ENCODE data around the gene TFR2. TPM values are rescaled to one million over a fixed set of nuclear protein-coding genes. Genes with fewer than 3 reads are reported as not detected.

Gene TFR2
- total and polyA plus RNA-seq, 11 donors: 0.08 to 0.59 (median 0.40) TPM; not detected in 5

GRCh38 chr7:100685631-100686145, 44.3 kb upstream of the TFR2 start:
- H3K27me3 ChIP-seq: no peaks in the 10 kb centered on the region
- H3K4me1 ChIP-seq: peaks cover 0 to 31% (median 18%) of the 10 kb centered on the region in 12 donors
- intact Hi-C loops (cut with DNase I): loop anchor here in 2 of 10 donors (5.0 kb wide), 2 partner anchors 63 to 123 kb away; no protein-coding TSS in a partner anchor
- WGBS, 4 donors: 87 to 92% (median 88%) methylated on average over 15 to 17 of the region's 17 CpGs
- DNase-seq (no peak), ATAC-seq (no peak)
- H3K27ac ChIP-seq: no peak overlapping the region
- no peak overlapping the region for H3K4me3 ChIP-seq
- H3K36me3 ChIP-seq: peaks cover 3 to 88% (median 80%) of the 10 kb centered on the region in 9 donors
- no peak for TF ChIP-seq CTCF (IDR thresholded peaks at IDR 0.05)
- no peaks in the 10 kb centered on the region for H3K9me3 ChIP-seq

GRCh38 chr7:100685049-100685605, 43.8 kb upstream of the TFR2 start:
- WGBS, 4 donors: 83 to 93% (median 90%) methylated on average over 17 to 18 of the region's 18 CpGs
- H3K4me1 ChIP-seq: peaks cover 0 to 29% (median 14%) of the 10 kb centered on the region in 12 donors
- H3K4me3 ChIP-seq: no peak overlapping the region
- TF ChIP-seq POLR2A (IDR thresholded peaks at IDR 0.05): no peak
- no peak for TF ChIP-seq CTCF (IDR thresholded peaks at IDR 0.05)
- ATAC-seq (no peak), DNase-seq (peak in 1 of 5 donors; percentile 41)
- H3K27me3 ChIP-seq: no peaks in the 10 kb centered on the region
- no peak overlapping the region for H3K27ac ChIP-seq
- no peaks in the 10 kb centered on the region for H3K9me3 ChIP-seq
- intact Hi-C loops (cut with DNase I): loop anchor here in 2 of 10 donors (5.0 kb wide), 2 partner anchors 63 to 123 kb away; no protein-coding TSS in a partner anchor
- peaks cover 3 to 92% (median 84%) of the 10 kb centered on the region in 9 donors for H3K36me3 ChIP-seq

- TF ChIP-seq CTCF (IDR thresholded peaks at IDR 0.05) (no peak), POLR2A (IDR thresholded peaks at IDR 0.05) (no peak)
- Histone ChIP-seq H3K9me3 (no peaks in the 10 kb centered on the region), H3K4me1 (peaks cover 0 to 29% (median 12%) of the 10 kb centered on the region in 12 donors), H3K27ac (no peak overlapping the region), H3K36me3 (peaks cover 3 to 94% (median 88%) of the 10 kb centered on the region in 9 donors), H3K27me3 (no peaks in the 10 kb centered on the region), H3K4me3 (no peak overlapping the region)
- WGBS, 4 donors: 91 to 94% (median 92%) methylated on average over 13 to 16 of the region's 16 CpGs
- DNase-seq (peak in 1 of 5 donors; percentile 26), ATAC-seq (no peak)
- intact Hi-C loops (cut with DNase I): loop anchor here in 3 of 10 donors (5.0 kb wide), 3 partner anchors 62 to 212 kb away; no protein-coding TSS in a partner anchor
These were observed 43.2 kb upstream of the TFR2 start for GRCh38 chr7:100684534-100685042.

Data from heart left ventricle (tissue), 16 donors.